GM19467 (cell line): ENCODE data around the gene TRPM3.
"Not testable (repeated sequence)": the region's sequence is repeated elsewhere in the genome, so short reads cannot be mapped to it uniquely, and the experiment has no call there.

ENCODE experiments used
- ATAC-seq: cut with Tn5 transposase; IDR thresholded peaks from one replicate; pipeline ENCODE4 v1.9.1; 2021; ENCODE audit warnings: mild to moderate bottlenecking, moderate library complexity; ENCODE audit not compliant: unreplicated experiment

The TRPM3 gene

DNA sequence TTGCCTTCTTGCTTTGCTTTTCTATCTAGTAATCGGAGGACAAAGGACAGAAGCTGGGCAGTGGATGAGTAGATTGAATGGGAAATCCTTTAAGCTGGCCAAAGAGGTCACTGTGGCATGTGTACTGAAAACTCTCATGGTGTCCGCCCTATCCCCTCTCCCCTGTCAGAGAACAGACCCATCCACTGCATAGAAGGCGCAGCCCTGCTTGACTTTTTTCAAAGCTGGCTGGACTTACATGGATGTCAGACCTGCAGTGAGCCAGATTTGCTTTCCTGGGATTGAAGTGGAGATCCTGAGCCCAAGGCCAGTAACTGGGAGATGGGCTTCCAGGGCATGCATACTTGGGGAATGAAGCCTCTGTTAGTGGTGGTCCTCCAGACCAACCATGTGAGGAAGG lies 329.5 kb downstream of the TRPM3 start:
- no peak for ATAC-seq

DNA sequence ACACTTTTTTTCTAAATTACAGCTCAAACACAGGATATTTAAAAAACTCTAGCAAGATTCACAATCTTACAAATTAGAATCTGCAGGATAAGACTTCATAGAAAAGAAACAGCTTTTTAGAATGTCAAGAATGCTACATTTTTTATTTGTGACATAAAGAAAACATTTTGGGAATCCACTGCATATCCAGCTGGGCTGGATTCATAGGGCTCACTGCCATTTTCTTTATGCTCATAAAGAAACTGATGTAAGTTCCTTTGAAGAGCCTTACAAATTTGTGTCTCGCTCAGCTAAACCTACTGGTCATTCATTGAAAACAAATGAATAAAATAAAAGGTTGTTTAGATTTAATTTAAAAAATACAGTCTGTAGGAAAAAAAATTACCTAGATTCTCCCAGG lies 332.3 kb downstream of the TRPM3 start:
- no peak for ATAC-seq

DNA sequence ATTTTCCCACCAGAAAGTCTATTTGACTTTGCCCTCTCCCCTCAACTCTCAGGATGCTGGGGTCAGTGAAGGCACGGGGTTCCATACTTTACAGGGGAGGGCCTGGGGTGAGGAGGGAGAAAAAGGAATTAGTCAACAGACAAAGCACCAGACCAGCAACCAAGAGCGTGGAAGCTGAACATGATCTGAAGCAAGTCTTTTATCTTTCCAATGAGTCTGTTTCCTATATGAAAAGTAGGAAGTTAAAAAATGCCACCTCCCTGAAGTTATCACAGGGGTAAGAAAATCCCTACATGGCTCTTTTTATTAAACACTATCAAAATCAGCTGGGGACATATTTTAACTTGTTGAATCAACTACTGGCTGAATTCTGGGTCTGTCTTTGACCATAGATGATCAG lies 337.0 kb downstream of the TRPM3 start:
- ATAC-seq = no peak

DNA sequence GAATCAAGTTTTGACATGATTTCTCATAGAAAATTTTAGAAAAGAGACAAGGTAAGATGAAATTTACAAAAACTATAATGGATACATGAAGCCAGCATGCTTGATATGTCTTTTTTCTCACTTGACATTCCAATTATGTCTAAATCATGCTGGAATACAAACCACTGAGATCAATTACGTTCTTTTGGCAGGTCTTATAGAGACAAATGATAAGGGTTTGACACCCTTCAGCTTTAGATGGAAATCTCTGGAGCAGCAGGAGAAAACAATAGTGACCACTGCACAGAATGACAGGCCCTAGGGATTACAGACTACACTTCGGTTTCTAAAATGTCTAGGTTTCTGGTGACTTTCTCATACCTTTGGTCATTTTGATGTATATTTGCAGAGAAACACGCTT lies 342.9 kb downstream of the TRPM3 start:
- no peak for ATAC-seq

DNA sequence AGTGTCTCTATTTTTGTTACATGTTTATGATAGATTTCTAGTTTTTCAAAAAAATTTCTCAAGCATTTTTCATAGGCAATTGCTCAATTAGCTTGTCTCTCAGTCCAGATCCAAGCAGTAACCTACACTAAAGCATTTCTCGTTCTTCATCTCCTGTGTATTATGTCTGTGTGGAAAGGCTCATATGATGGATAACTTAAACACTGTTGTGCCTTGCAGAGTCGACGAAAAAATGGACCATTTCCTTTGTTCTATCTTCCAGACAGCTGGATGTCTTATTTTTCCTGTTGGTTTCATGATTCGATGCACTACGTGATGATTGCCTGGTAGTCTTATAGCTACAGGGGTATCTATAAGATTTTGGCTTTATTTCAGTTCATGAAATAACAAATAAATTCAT lies 347.8 kb downstream of the TRPM3 start:
- ATAC-seq = no peak

DNA sequence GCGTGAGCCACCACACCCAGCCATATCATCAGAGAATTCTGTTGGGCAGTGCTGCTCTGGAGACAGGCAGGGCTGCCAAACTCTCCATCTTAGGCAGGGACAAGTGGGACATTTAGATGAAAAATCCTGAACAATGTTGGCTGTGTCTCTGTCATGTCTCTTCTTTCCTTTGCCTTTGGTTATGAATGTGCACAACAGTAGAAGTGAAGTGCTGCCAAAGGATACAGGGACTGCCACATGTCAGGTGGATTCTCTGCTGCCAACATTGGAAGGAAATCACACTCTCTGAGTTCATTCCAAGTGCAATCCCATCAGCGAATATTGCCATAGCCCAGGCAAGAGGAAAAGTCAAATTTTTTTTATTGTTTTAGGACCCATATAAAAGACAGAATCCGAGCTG lies 348.8 kb downstream of the TRPM3 start:
- no peak for ATAC-seq

DNA sequence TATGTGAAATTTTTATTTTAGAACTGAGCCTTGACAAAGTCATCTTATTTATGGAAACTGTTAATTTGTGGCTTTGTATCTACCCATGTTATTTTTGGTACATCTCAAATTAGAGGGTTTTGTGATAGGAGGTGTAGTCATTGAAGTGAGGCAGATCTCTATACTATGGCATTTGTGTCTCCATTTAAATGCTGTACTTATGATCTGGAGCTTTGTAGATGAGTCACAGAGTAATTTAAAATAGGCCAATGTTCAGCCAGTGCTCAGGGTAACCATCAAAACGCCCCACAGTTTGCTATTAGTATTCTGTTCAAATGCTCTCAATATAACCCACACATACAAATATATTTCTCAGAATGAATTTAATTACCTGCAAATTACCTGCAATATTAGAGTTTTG lies 355.5 kb downstream of the TRPM3 start:
- ATAC-seq = no peak

DNA sequence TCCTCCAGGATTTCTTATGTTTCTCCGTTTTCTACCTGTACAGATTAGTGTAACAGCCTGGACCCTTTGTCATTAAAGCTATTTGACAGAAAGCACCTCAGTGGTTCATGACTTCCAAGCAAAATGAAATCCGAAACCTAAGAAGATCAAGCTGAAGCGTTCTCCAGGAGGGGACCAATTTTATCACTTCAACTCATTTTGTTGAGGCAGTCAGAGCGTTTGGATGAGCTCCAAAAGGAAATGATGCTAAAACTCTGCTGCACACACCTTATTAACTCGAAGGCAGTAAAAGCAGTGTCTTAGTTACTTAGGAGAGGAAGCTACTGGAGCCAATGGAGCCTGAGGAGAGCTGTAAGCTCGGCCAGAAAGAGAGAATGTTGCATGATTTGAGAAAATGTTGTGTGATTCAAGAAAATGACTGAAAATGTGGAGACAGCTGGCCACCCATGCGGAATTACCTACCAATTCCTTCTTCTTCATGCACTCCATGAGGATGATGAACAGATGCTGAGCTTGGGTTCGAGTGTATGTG lies 360.2 kb downstream of the TRPM3 start:
- no peak for ATAC-seq

DNA sequence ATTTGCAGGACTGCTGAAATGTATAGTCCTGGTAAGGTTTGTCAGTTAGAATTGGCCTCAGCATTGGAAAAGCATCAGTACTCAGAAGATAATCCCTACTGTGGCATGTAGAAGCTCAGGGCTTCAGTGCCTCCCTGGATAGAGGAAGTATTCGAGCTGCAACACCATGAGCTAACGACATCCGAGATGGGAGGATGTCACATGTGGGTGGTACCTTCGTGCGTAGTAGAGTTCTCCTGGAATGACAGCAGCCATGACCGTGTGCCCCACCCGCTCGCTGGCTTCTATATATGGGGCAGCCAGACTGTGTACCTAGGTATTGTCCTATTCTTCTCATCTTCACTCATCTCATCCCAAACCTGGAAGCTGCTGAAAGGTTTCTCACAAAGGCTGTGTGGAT lies 361.2 kb downstream of the TRPM3 start:
- no peak for ATAC-seq

DNA sequence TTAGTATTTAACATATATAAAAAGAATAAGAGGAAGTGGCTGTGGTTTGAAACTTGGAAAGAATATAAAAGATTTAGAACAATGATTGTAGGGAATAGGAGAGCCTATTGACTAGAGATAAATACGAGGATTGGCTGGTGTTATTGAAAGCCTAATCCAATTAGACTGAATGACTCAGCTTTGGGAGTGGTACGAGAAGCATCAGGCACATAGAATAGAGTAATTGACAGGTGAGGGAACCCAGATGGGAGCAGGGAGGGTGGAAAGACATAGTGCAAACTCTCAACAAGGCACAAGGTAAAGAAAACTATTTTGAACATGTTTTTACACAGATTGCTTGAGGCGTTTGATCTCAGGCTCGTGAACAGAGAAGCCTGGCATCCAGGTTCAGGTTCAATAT lies 368.1 kb downstream of the TRPM3 start:
- ATAC-seq = no peak

DNA sequence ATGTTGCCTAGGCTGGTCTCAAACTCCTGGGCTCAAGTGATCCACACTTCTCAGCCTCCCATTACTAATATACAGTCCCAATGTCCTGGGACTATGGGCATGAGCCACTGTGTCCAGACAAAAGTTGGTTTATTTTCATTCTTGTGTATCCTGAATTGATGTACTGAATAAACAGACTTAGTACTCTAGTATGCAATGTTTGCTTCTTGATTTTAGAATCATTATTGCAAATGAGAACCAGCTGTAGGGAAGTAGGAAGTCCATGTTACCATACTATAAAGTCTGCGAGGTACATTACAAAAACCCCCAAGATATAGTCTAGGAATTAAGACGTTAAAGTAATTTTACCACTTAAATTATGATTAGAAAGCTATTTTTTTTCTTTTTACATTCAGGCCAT lies 372.4 kb downstream of the TRPM3 start:
- no peak for ATAC-seq

DNA sequence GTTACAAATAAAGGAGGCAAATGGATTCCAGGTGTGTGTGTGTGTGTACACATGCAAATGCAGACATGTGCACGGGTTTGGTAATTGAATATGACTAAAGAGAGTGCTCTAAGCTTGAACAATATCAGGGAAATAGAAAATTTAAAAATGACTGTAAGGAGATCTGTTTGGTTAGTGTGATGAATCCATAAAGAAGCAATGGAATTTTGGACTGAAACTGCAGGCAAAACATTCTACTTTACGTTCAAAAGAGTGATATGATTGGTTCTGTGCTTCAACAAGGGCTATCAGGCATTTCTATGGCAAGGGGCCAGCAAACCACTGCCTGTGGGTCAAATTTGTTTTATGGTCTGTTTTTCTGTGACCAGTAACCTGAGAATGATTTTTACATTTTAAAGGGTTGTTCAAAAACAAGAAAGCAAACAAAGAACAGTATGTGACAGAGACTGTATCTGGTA lies 374.1 kb downstream of the TRPM3 start:
- ATAC-seq = no peak

DNA sequence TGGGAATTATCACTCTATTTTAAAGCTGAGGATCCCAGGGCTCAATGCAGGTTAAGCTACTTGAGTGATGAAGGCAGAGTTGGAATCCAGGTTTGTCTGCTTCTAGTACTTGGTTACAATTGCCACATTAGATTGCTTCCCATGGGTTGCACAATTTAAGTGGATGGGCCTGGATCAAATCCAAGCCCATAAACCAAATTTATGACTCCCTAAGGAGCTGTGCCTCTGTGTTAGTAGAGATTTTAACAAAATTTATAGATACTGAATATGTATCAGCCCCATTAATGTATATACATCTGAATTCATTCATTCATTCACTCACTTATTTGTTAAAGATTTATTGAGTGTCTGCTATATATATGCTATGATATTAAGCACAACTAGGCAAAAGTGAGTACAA lies 374.7 kb downstream of the TRPM3 start:
- no peak for ATAC-seq

DNA sequence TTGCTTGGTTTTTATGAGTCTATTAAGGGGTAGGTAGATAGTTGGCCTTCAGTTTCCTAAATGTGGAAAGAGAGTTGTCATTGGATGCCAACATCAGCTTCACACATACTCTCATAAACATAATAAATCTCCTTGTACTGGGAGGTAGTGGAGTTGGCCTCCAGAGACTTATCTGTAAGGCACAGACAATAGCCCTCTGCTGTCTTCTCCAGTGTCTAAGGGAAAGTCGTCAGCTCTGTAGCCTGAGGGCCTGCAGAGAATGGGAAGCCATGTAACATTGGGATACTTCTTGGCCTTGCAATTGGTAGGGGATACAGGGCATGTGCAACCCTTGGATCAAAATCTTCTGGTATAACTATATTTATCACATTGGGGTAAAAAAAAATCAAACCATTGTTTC lies 375.1 kb downstream of the TRPM3 start:
- no peak for ATAC-seq

DNA sequence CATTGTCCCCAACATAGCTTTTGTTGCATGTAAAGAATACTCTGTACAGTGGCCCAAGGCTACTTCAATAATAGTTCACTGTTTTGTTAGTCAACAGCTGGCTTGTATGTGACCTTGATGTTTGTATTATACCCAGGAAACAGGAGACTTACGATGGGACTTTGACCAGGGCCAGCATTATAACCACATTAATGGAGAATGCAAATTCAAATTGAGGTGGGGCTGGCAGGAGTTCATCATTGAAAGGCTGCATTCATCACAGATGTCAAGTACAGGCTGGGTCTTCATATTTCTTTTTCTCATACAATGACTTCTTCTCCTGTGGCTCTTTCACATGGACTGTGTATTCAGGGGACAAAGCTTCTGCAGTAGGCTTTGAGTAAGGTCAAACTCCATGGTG lies 396.6 kb downstream of the TRPM3 start:
- ATAC-seq = not testable (repeated sequence)

DNA sequence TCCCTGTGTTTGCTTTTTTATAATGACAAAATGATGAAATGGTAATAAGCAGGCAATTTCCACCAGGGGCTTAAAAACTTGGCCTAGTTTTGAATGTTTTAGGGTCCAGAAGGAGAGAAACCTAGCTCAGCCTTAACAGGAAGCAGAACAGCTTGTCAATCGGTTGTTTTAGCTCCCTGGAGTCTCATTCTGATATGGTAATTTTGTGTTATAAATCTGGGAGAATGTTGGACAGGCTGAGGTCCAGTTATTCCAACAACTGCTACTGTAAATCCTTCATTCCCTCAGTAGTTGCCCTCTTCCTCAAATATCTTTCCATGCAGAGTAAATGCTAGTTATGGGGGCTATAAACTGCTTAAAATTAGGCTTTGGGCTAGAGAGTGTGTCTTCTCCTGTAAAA lies 397.4 kb downstream of the TRPM3 start:
- ATAC-seq = not testable (repeated sequence)

DNA sequence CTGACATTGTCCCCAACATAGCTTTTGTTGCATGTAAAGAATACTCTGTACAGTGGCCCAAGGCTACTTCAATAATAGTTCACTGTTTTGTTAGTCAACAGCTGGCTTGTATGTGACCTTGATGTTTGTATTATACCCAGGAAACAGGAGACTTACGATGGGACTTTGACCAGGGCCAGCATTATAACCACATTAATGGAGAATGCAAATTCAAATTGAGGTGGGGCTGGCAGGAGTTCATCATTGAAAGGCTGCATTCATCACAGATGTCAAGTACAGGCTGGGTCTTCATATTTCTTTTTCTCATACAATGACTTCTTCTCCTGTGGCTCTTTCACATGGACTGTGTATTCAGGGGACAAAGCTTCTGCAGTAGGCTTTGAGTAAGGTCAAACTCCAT lies 414.6 kb downstream of the TRPM3 start:
- not testable (repeated sequence) for ATAC-seq

DNA sequence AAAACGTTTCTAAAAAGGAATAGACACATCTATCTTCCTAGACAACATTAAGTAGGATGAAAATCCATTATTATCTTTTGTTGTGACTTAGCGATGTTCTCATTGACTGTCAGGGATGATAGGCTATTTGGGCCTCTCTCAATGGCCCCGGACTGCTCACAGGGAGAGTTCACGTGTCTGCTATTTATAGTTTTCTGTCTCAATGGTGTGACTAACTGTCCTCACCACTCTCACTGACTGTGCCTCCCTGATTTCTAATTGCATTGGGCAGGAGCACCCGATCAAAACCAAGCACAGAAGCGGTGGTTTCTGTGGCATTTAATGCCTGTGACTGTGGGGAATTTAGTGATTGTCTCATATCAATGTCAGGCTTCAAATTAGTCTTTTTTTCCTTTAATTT lies 420.3 kb downstream of the TRPM3 start:
- no peak for ATAC-seq

DNA sequence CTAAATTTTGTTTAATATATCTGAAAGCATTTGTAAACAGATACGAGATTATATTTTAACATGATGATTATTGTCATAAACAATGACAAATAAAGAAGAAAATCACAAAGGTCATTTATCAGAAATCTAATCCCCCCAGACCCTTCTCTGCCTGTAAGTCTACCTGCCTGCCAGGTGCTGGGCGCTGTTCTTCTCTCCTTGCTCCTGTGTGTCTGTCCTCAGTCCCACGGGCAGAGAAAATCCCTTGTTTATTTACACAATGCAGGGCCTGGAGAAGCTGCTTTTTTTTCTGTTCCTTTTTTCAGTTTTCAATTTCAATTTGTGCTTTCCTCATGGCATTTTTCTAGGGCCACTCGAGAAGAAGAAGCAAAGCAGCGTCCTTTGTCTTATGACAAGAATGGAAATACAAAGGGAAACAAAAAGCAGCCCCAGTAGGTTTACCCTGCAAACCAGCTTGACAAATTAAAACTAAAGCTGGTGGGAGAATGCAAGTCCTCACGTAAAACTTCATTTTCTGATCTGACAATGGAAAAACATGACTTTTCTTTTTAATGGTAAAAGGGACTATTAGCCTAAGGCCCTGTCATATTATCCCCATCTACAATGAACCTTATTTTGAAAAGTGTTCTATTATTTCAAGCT lies 424.6 kb downstream of the TRPM3 start:
- ATAC-seq = no peak

DNA sequence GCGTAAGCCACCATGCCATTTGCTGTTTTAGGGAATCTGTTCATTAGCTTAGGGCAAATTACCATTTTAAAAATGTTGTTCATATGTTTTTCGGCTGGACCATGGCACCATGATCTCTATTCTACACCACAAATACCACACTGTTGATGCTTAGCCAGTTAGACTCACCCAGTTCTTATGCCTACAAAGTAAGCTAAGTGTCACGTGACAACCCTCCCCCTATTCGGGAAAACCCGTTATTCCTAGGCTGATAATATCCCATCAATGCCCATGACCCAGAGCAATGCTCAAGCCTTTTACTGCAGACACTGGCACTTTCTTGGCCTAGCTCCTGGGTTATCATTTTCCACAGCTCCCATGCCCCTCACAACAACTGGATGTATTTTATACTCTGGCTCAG lies 426.7 kb downstream of the TRPM3 start:
- no peak for ATAC-seq

DNA sequence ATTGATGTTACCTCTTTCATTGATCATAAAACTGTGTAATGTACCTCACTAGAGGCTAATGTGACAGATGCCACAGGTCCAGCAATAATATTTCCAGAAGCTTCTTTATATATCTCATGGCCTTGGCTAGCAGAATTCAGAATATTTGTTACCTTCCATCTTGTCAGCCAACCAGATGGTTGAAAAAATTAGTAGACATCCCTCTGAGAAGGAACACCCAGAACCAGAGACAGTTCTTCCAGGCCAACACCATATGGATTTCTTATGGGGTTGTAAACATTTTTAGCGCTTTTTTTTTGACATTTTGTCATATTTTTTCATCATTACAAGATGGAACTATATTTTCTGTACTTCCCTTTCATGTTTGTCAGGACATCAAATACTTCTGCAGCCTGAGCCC lies 428.2 kb downstream of the TRPM3 start:
- ATAC-seq = no peak

DNA sequence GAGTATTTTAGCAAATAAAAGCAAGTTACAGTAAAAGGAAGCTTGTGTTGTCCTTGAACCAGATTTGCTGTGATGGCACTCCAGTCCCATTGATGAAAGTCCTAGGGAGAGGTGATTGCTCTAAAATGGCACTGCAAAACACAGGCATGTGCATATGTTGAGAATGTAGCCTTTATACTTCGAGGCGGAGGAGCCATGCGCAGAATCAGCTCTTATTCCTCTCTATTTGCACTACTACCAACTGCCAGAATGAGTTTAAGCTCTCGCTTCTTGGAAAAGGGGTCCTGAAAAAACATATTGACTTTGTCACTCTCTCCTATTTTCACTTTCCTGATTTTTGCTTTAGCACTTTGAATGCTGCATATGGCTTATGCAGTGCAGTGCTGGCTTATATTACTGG lies 429.0 kb downstream of the TRPM3 start:
- ATAC-seq = no peak

DNA sequence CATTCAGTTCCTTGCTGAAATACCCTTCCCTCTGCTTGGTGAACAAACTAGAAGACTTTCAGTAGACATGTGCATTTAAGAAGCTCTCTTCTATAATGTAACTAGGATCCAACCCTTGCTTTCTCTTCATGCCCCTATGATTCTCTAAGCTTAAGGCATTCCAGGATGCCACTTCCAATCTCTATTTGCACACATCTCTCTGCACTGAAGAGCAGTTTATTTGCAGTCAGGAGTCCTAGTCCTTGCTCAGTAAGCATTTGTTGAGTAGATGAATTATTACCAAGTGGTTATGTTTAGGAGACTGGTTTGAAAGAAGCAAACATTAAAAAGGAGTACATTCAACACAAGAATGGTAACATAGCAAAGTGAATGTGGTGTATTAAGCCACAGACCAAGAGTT lies 432.7 kb downstream of the TRPM3 start:
- no peak for ATAC-seq
